OCI-LY3 (cell line): Measurements from ENCODE around the gene ACY1.

Source experiments
- CTCF ChIP-seq: fragments of 200-600, 300-600 bp; sonication (generic); IDR thresholded peaks from 2 replicates; pipeline ENCODE4 v1.5.1; 2014; ENCODE audit warnings: antibody characterized with exemption, low read length, low read depth
- EZH2phosphoT487 ChIP-seq: fragments of 200-600 bp; shearing (Covaris generic); IDR thresholded peaks from 2 replicates; pipeline ENCODE4 v1.6.1; 2018; ENCODE audit warnings: antibody characterized with exemption, mixed run types, low read depth

DNA sequence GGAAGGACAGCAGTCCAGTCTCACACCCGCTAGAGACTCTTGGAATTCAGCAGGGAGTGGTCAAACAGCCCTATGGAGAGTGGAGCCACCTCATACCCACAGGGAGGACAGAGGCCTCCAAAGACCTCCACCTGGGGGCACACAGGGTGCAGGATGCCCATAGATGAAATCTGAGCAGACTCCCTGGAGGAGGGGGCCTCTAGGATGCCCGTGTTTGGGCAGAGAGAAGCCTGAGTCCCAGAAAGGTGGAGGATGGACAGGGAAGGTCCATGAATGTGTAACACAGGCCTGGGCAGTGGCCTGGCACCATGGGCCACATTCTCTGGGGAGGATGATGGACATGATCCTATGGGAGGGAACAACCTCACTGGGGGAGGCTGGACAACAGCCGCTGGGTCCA, 51.3 kb downstream of the ACY1 start:
- no peak for TF ChIP-seq CTCF
- no peak for TF ChIP-seq EZH2phosphoT487
